ENCODE measurements around the gene MYLK3.

- TF ChIP-seq CTCF (IDR thresholded peaks at IDR 0.05) (no peak), POLR2A (IDR thresholded peaks at IDR 0.05) (no peak)
Measured at GRCh38 chr16:46720619-46721018, 27.5 kb downstream of the MYLK3 start.
